ENCODE data around the gene VRK2.

DNA sequence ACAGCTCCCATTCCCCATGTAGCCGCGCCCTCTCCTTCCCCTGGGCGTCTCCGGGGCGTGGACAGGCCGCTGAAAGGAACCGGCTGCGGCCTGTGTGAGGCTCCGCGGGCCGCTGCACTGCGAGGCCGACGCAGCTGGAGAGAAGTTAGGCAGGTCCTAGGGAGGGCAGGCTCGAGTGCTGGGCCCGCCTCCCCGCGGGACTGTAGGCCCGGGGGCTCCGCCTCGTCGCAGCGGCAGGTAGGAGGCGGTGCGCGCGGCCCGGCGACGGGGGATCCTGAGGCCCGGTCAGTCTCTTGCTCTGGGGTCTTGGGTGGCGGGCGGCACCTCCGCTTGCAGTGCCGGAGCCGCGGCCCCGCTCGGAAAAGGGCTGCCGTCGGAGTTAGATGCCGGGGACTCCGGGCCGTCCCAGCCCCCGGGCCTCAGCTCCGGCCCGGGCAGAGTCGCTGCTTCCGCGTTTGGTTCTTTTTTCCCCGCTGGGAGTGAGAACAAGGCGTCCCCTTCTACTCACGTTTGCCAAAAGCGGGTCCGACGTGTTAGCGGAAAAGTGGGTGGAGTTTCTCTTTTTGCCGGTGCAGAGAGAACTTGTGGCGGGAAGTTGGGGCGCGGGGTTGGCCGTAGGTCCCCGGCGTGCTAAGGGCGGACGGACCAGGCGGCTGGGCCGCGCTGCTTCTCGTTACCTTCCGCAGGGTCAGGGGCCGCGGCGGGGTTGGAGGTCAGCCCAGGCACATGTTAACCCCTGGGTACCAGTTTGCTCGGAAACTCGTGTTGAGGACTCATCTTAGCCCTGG, at the start of gene VRK2:
- TF ChIP-seq, protein P1, sequence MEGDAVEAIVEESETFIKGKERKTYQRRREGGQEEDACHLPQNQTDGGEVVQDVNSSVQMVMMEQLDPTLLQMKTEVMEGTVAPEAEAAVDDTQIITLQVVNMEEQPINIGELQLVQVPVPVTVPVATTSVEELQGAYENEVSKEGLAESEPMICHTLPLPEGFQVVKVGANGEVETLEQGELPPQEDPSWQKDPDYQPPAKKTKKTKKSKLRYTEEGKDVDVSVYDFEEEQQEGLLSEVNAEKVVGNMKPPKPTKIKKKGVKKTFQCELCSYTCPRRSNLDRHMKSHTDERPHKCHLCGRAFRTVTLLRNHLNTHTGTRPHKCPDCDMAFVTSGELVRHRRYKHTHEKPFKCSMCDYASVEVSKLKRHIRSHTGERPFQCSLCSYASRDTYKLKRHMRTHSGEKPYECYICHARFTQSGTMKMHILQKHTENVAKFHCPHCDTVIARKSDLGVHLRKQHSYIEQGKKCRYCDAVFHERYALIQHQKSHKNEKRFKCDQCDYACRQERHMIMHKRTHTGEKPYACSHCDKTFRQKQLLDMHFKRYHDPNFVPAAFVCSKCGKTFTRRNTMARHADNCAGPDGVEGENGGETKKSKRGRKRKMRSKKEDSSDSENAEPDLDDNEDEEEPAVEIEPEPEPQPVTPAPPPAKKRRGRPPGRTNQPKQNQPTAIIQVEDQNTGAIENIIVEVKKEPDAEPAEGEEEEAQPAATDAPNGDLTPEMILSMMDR (conservative IDR thresholded peaks at IDR 0.05; ENCODE audit: low read length), result no peak
- no peak for TF ChIP-seq EZH2phosphoT487 (IDR thresholded peaks at IDR 0.05; ENCODE audit: borderline replicate concordance, low read depth, low read length)

Measured in OCI-LY7 (cell line).